Neural progenitor cell (in vitro differentiated cells): ENCODE data around the gene XPNPEP3. TPM values are rescaled to one million over a fixed set of nuclear protein-coding genes. Genes with fewer than 3 reads are reported as not detected.

Source experiments
- DNase-seq: peaks from one replicate; pipeline ENCODE4 v3.0.0-alpha.2; 2016; ENCODE audit warnings: low spot score
- H2AFZ ChIP-seq: fragments of 200-600 bp; sonication (generic); replicated peaks from 2 replicates; pipeline ENCODE4 v1.6.1; 2016; ENCODE audit warnings: antibody characterized with exemption
- H3F3A ChIP-seq: fragments of 200-600 bp; sonication (generic); 2 replicates; pipeline ENCODE4 v1.6.1; 2016; ENCODE audit warnings: antibody characterized with exemption, low read depth
- H3K27ac ChIP-seq: fragments of 200-600 bp; sonication (generic); 2 replicates; pipeline ENCODE4 v1.5.1; 2016; ENCODE audit warnings: mild to moderate bottlenecking
- H3K27me3 ChIP-seq: fragments of 200-600 bp; sonication (generic); 2 replicates; pipeline ENCODE4 v1.6.1; 2016; ENCODE audit warnings: mild to moderate bottlenecking, moderate library complexity
- H3K36me3 ChIP-seq: fragments of 200-600 bp; sonication (generic); 2 replicates; pipeline ENCODE4 v1.5.1; 2016
- H3K4me1 ChIP-seq: fragments of 200-600 bp; sonication (generic); 2 replicates; pipeline ENCODE4 v1.6.1; 2016; ENCODE audit warnings: mixed run types
- H3K4me2 ChIP-seq: fragments of 200-600 bp; sonication (generic); 2 replicates; pipeline ENCODE4 v1.6.1; 2016
- H3K4me3 ChIP-seq: fragments of 200-600 bp; sonication (generic); 2 replicates; pipeline ENCODE4 v1.5.1; 2016
- H3K79me2 ChIP-seq: fragments of 200-600 bp; sonication (generic); 2 replicates; pipeline ENCODE4 v1.6.1; 2016; ENCODE audit warnings: low read depth
- H3K9ac ChIP-seq: fragments of 200-600 bp; sonication (generic); 2 replicates; pipeline ENCODE4 v1.6.1; 2016
- H3K9me3 ChIP-seq: fragments of 200-600 bp; sonication (generic); 2 replicates; pipeline ENCODE4 v1.5.1; 2016; ENCODE audit warnings: low read depth
- H4K20me1 ChIP-seq: fragments of 200-600 bp; sonication (generic); 2 replicates; pipeline ENCODE4 v1.6.1; 2016; ENCODE audit warnings: low read depth
- H3K27ac Mint-ChIP-seq: 3 replicates; pipeline ENCODE4 v1.8.0; 2021; ENCODE audit warnings: mixed read lengths
- H3K27me3 Mint-ChIP-seq: 2 replicates; pipeline ENCODE4 v1.8.0; 2022; ENCODE audit warnings: low read depth, mild to moderate bottlenecking, inconsistent platforms, moderate library complexity, mixed read lengths; ENCODE audit not compliant: insufficient read depth
- H3K36me3 Mint-ChIP-seq: 3 replicates; pipeline ENCODE4 v1.8.0; 2021; ENCODE audit warnings: mixed read lengths
- H3K4me1 Mint-ChIP-seq: 3 replicates; pipeline ENCODE4 v1.8.0; 2021; ENCODE audit warnings: mixed read lengths
- H3K4me3 Mint-ChIP-seq: 3 replicates; pipeline ENCODE4 v1.8.0; 2021; ENCODE audit warnings: mild to moderate bottlenecking, moderate library complexity, mixed read lengths
- H3K9me3 Mint-ChIP-seq: 3 replicates; pipeline ENCODE4 v1.8.0; 2020; ENCODE audit warnings: mixed read lengths
- EZH2 ChIP-seq: fragments of 200-600 bp; sonication (generic); IDR thresholded peaks from 2 replicates; pipeline ENCODE4 v1.6.1; 2017; ENCODE audit warnings: antibody characterized with exemption, mild to moderate bottlenecking, moderate library complexity
- EZH2phosphoT487 ChIP-seq: fragments of 200-600 bp; sonication (generic); IDR thresholded peaks from 2 replicates; pipeline ENCODE4 v1.6.1; 2017; ENCODE audit warnings: antibody characterized with exemption
- total RNA-seq: library from RNA; depleted of rRNA; stranded (reverse); fragments of >200 nt; gene quantifications from 2 replicates; pipeline ENCODE4 v1.2.3, GENCODE V29; 2015; ENCODE audit warnings: low replicate concordance
- TF ChIP-seq, protein P1 (sequence below): fragments of 200-600 bp; sonication (generic); IDR thresholded peaks from 2 replicates; pipeline ENCODE4 v1.5.1; 2017; ENCODE audit warnings: antibody characterized with exemption, mild to moderate bottlenecking

The XPNPEP3 gene
- total RNA-seq, 1 donor from 2014 or later: 21.4 TPM

DNA sequence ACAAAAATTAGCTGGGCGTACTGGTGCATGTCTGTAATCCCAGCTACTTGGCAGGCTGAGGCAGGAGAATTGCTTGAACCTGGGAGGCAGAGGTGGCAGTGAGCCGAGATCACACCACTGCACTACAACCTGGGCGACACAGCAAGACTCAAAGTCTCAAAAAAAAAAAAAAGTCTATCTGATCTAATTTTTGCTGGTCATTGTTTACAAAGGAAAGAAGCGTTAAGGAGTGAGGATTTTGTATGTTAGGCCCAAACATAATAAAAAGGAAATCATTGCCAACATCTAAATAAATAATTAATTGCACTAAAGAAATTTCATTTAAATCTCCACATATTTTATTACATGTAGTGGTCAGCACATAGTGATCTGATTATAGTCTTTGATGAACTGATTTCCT, 97.2 kb downstream of the XPNPEP3 start:
- H3K9me3 ChIP-seq: no peaks in the 10 kb centered on the region

DNA sequence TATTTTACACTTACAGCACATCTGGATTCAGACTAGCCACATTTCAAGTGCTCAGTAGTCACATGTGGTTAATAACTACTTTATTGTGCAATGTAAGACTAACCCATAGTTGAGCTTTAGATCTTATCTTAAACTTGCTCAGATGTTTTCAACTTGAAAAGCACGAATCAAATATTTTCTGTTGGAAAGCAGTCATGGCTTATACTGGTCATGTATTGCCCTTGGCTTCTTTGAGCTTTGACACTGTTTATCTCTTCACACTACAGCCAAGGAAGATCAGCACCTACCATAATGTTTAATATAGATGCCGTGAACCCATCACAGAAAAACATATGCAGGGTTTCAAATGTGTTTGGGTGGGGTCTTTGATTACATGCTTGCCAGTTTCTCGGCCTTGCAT, 98.6 kb downstream of the XPNPEP3 start:
- no peak for DNase-seq
- TF ChIP-seq, protein P1, sequence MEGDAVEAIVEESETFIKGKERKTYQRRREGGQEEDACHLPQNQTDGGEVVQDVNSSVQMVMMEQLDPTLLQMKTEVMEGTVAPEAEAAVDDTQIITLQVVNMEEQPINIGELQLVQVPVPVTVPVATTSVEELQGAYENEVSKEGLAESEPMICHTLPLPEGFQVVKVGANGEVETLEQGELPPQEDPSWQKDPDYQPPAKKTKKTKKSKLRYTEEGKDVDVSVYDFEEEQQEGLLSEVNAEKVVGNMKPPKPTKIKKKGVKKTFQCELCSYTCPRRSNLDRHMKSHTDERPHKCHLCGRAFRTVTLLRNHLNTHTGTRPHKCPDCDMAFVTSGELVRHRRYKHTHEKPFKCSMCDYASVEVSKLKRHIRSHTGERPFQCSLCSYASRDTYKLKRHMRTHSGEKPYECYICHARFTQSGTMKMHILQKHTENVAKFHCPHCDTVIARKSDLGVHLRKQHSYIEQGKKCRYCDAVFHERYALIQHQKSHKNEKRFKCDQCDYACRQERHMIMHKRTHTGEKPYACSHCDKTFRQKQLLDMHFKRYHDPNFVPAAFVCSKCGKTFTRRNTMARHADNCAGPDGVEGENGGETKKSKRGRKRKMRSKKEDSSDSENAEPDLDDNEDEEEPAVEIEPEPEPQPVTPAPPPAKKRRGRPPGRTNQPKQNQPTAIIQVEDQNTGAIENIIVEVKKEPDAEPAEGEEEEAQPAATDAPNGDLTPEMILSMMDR: no peak
- no peak for TF ChIP-seq EZH2
- no peak for TF ChIP-seq EZH2phosphoT487
- Mint-ChIP-seq H3K9me3 (no peaks in the 10 kb centered on the region), H3K36me3 (peaks cover 23% of the 10 kb centered on the region), H3K4me3 (no peak overlapping the region), H3K27me3 (peaks cover 2% of the 10 kb centered on the region), H3K27ac (no peak overlapping the region), H3K4me1 (peaks cover 14% of the 10 kb centered on the region)
- Histone ChIP-seq H3F3A (peaks cover 12% of the 10 kb centered on the region), H2AFZ (no peak overlapping the region), H4K20me1 (peaks cover 19% of the 10 kb centered on the region), H3K4me2 (no peak overlapping the region), H3K79me2 (peaks cover 89% of the 10 kb centered on the region), H3K4me3 (no peak overlapping the region), H3K9me3 (no peaks in the 10 kb centered on the region), H3K4me1 (no peaks in the 10 kb centered on the region), H3K27ac (no peak overlapping the region), H3K9ac (no peak overlapping the region), H3K27me3 (no peaks in the 10 kb centered on the region), H3K36me3 (peaks cover 2% of the 10 kb centered on the region)

More for the DNA sequence above, 97.2 kb downstream of the XPNPEP3 start:
- no peaks in the 10 kb centered on the region for H3K4me1 ChIP-seq
- H3K36me3 ChIP-seq: peaks cover 2% of the 10 kb centered on the region
- no peak overlapping the region for H2AFZ ChIP-seq
- no peak overlapping the region for H3K27ac ChIP-seq
- TF ChIP-seq, protein P1: no peak
- TF ChIP-seq EZH2 (no peak), EZH2phosphoT487 (no peak)
- H3K4me2 ChIP-seq: no peak overlapping the region
- no peaks in the 10 kb centered on the region for H3K27me3 ChIP-seq
- H3K4me3 ChIP-seq: no peak overlapping the region
- DNase-seq: no peak
- no peak overlapping the region for H3K4me3 Mint-ChIP-seq
- peaks cover 15% of the 10 kb centered on the region for H3K36me3 Mint-ChIP-seq
- H3K9ac ChIP-seq: no peak overlapping the region
- peaks cover 75% of the 10 kb centered on the region for H3K79me2 ChIP-seq
- peaks cover 9% of the 10 kb centered on the region for H3F3A ChIP-seq
- peaks cover 17% of the 10 kb centered on the region for H3K4me1 Mint-ChIP-seq
- peaks cover 2% of the 10 kb centered on the region for H3K27me3 Mint-ChIP-seq
- H4K20me1 ChIP-seq: peaks cover 6% of the 10 kb centered on the region
- no peak overlapping the region for H3K27ac Mint-ChIP-seq
- H3K9me3 Mint-ChIP-seq: no peaks in the 10 kb centered on the region

DNA sequence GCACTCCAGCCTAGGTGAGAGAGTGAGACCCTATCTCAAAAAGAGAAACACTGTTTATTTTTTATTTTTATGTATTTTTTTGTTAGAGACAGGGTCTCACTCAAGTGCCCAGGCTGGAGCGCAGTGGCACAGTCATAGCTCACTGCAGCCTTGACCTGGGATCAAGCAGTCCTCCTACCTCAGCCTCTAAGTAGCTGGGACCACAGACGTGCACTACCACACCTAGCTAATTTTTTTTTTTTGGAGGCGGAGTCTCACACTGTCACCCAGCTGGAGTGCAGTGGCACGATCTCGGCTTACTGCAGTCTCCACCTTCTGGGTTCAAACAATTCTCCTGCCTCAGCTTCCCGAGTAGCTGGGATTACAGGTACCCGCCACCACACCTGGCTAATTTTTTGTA, 100.7 kb downstream of the XPNPEP3 start:
- TF ChIP-seq EZH2: no peak
- TF ChIP-seq, protein P1: no peak
- TF ChIP-seq EZH2phosphoT487: no peak
- Histone ChIP-seq H3K4me1 (no peaks in the 10 kb centered on the region), H3F3A (peaks cover 5% of the 10 kb centered on the region), H2AFZ (no peak overlapping the region), H3K9me3 (no peaks in the 10 kb centered on the region), H3K36me3 (peaks cover 2% of the 10 kb centered on the region), H3K27me3 (no peaks in the 10 kb centered on the region), H3K79me2 (peaks cover 100% of the 10 kb centered on the region), H4K20me1 (peaks cover 25% of the 10 kb centered on the region), H3K4me2 (no peak overlapping the region), H3K9ac (no peak overlapping the region), H3K27ac (no peak overlapping the region), H3K4me3 (no peak overlapping the region)
- Mint-ChIP-seq H3K27me3 (no peaks in the 10 kb centered on the region), H3K9me3 (no peaks in the 10 kb centered on the region), H3K4me1 (peaks cover 7% of the 10 kb centered on the region), H3K27ac (no peak overlapping the region), H3K36me3 (peaks cover 26% of the 10 kb centered on the region), H3K4me3 (no peak overlapping the region)
- DNase-seq: no peak
